Spinal cord (tissue), 10 donors: Measurements from ENCODE around the gene SLC12A6. TPM values are rescaled to one million over a fixed set of nuclear protein-coding genes. Genes with fewer than 3 reads are reported as not detected.
"Not testable (repeated sequence)": the region's sequence is repeated elsewhere in the genome, so short reads cannot be mapped to it uniquely, and the experiment has no call there.

Experiments
- DNase-seq, 6 donors: peaks; one replicate each; pipeline versions ENCODE4 v3.0.0 to v3.0.0-alpha.2; 2013 to 2015; ENCODE audit warnings: low spot score in 6 of 6, low read depth in 4 of 6
- H3K27ac ChIP-seq: one replicate; pipeline ENCODE4 v1.5.1; 2013; ENCODE audit warnings: low read depth, low read length, control low read depth
- H3K27me3 ChIP-seq: one replicate; pipeline ENCODE4 v1.6.1; 2013; ENCODE audit warnings: low read length; ENCODE audit not compliant: control insufficient read depth, insufficient read depth
- H3K36me3 ChIP-seq: one replicate; pipeline ENCODE4 v1.6.1; 2013; ENCODE audit warnings: low read length; ENCODE audit not compliant: control insufficient read depth, insufficient read depth
- H3K4me1 ChIP-seq: one replicate; pipeline ENCODE4 v1.6.1; 2013; ENCODE audit warnings: low read length; ENCODE audit not compliant: control insufficient read depth, insufficient read depth
- H3K4me3 ChIP-seq: one replicate; pipeline ENCODE4 v1.5.1; 2013; ENCODE audit warnings: low read depth, low read length, control low read depth
- H3K9me3 ChIP-seq: one replicate; pipeline ENCODE4 v1.6.1; 2013; ENCODE audit warnings: low read length; ENCODE audit not compliant: control insufficient read depth, insufficient read depth
- WGBS: methylation state at CpG from one replicate; pipeline ENCODE4 v1.1.5; 2013; ENCODE audit warnings: missing lambda C conversion rate; ENCODE audit not compliant: insufficient coverage; 5-methylcytosine and 5-hydroxymethylcytosine counted together
- polyA plus RNA-seq, 2 donors: library from polyadenylated mRNA; unstranded; fragments of 120-200 nt; gene quantifications; one replicate each; pipeline ENCODE4 v1.2.1, GENCODE V29; 2013; ENCODE audit not compliant: insufficient read length in 2 of 2
- total RNA-seq, 2 donors: library from RNA; depleted of rRNA in 1 of 2; stranded (reverse); fragments of 120-200 nt in 1 of 2; fragments of >200 nt in 1 of 2; gene quantifications; one replicate each; pipeline versions ENCODE4 v1.2.3 to v1.2.4, GENCODE V29; 2013 to 2014
- donor health status: healthy.

The SLC12A6 gene
- total and polyA plus RNA-seq, 4 donors: 20.9 to 38.7 (median 33.4) TPM

- DNase-seq: no peak
- Histone ChIP-seq H3K9me3 (no peaks in the 10 kb centered on the region), H3K36me3 (no peaks in the 10 kb centered on the region), H3K27me3 (no peaks in the 10 kb centered on the region), H3K27ac (no peak overlapping the region), H3K4me3 (no peak overlapping the region), H3K4me1 (no peaks in the 10 kb centered on the region)
- whole genome bisulfite sequencing: 86% methylated on average over 13 of the region's 13 CpGs
Measured at GRCh38 chr15:34347951-34348638, 10.5 kb upstream of the SLC12A6 start.

GRCh38 chr15:34342737-34343575 is 5.4 kb upstream of the SLC12A6 start, which contains the start of the genes NOP10 and NUTM1:
Gene NOP10, minus strand, starts transcription at chr15:34343136. Its CDS starts 63 bp downstream, at chr15:34343073.
Gene NUTM1, plus strand, starts transcription at chr15:34343315. Its CDS starts 382 bp downstream, at chr15:34343697.
- peaks cover 15% of the 10 kb centered on the region for H3K4me1 ChIP-seq
- H3K27ac ChIP-seq: peak within 1 kb of the TSS; percentile 87
- peaks cover 11% of the 10 kb centered on the region for H3K36me3 ChIP-seq
- 0% methylated on average over 33 of the region's 38 CpGs for WGBS
- peak within 1 kb of the TSS; percentile 74 for H3K4me3 ChIP-seq
- no peaks in the 10 kb centered on the region for H3K27me3 ChIP-seq
- H3K9me3 ChIP-seq: no peaks in the 10 kb centered on the region
- DNase-seq: peak; percentile 74 to 97 (median 81)

GRCh38 chr15:34342213-34342736 is 4.7 kb upstream of the SLC12A6 start:
- H3K4me3 ChIP-seq: peak overlapping the region; percentile 74
- not testable (repeated sequence) for DNase-seq, H3K27me3 ChIP-seq, H3K9me3 ChIP-seq
- peaks cover 16% of the 10 kb centered on the region for H3K4me1 ChIP-seq
- peak overlapping the region; percentile 87 for H3K27ac ChIP-seq
- peaks cover 11% of the 10 kb centered on the region for H3K36me3 ChIP-seq
- WGBS: 5% methylated on average over 7 of the region's 26 CpGs

GRCh38 chr15:34341381-34342212 is 4.0 kb upstream of the SLC12A6 start:
- H3K27ac ChIP-seq: no peak overlapping the region
- WGBS: 96% methylated on average over 12 of the region's 15 CpGs
- peaks cover 11% of the 10 kb centered on the region for H3K36me3 ChIP-seq
- peaks cover 23% of the 10 kb centered on the region for H3K4me1 ChIP-seq
- H3K9me3 ChIP-seq: no peaks in the 10 kb centered on the region
- H3K4me3 ChIP-seq: peak overlapping the region; percentile 74
- DNase-seq: no peak
- no peaks in the 10 kb centered on the region for H3K27me3 ChIP-seq

- Histone ChIP-seq H3K27ac (no peak overlapping the region), H3K4me1 (peaks cover 26% of the 10 kb centered on the region), H3K36me3 (peaks cover 11% of the 10 kb centered on the region), H3K27me3 (no peaks in the 10 kb centered on the region), H3K4me3 (no peak overlapping the region), H3K9me3 (no peaks in the 10 kb centered on the region)
- WGBS: 100% methylated on average over 3 of the region's 3 CpGs
- no peak for DNase-seq
Measured at GRCh38 chr15:34339946-34340345, 2.4 kb upstream of the SLC12A6 start.

- no peak for DNase-seq
Measured at GRCh38 chr15:34338347-34338746, 766 bp upstream of the SLC12A6 start.

GRCh38 chr15:34336991-34337556 is 507 bp downstream of the SLC12A6 start:
- Histone ChIP-seq H3K36me3 (peaks cover 14% of the 10 kb centered on the region), H3K27ac (peak overlapping the region; percentile 72), H3K4me3 (peak overlapping the region; percentile 84), H3K4me1 (peaks cover 22% of the 10 kb centered on the region), H3K27me3 (no peaks in the 10 kb centered on the region), H3K9me3 (no peaks in the 10 kb centered on the region)
- DNase-seq: no peak
- 2% methylated on average over 22 of the region's 26 CpGs for WGBS

More at GRCh38 chr15:34338347-34338746, 766 bp upstream of the SLC12A6 start:
- peak overlapping the region; percentile 84 for H3K4me3 ChIP-seq
- peaks cover 26% of the 10 kb centered on the region for H3K4me1 ChIP-seq
- H3K36me3 ChIP-seq: peaks cover 11% of the 10 kb centered on the region
- no peaks in the 10 kb centered on the region for H3K9me3 ChIP-seq
- H3K27ac ChIP-seq: no peak overlapping the region
- no peaks in the 10 kb centered on the region for H3K27me3 ChIP-seq
- WGBS: 60% methylated on average over 12 of the region's 16 CpGs

DNA sequence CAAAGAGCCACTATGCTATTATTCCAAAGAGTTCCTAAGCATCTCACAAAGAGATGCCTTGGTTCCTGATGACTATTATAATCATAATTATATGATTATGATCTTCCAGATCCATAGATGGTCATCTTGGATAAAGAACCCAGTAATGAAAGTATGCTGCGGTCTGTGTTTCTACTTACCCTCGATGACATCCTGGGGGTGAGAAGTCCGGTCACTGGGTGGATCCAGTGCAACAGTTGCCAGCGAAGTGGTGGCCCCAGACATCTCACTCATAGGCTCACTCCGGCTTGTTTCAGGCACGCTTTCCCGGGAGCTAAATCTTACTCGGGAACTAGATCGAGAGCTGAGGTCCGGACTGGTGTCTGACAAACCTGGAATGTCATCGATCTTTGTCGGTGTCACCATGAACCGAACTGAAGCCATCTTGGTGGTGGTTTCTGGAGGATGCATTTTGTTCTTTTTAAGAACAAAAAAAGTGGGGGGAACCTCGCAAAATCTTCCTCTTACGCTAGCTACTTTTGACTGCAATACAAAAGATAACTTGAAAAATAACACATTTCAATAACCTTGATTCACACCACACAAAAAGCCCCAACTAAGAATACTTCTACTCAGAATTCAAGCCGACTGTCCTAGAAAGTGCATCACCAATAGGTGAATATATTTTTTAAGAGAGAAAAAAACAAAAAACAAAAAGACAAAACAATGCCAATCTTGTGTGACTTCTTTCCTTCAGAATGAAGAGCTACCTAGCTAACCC is 1.2 kb downstream of the SLC12A6 start:
- 88% methylated on average over 11 of the region's 16 CpGs for WGBS
- H3K9me3 ChIP-seq: no peaks in the 10 kb centered on the region
- H3K36me3 ChIP-seq: peaks cover 14% of the 10 kb centered on the region
- no peaks in the 10 kb centered on the region for H3K27me3 ChIP-seq
- H3K4me3 ChIP-seq: peak overlapping the region; percentile 84
- no peak for DNase-seq
- no peak overlapping the region for H3K27ac ChIP-seq
- H3K4me1 ChIP-seq: peaks cover 17% of the 10 kb centered on the region
